HepG2 (cell line): ENCODE measurements around the gene DPM2. TPM values are rescaled to one million over a fixed set of nuclear protein-coding genes. Genes with fewer than 3 reads are reported as not detected.

Source experiments
- BRD4 ChIP-seq: sonication (generic); formaldehyde crosslinking; IDR thresholded peaks from 2 replicates; pipeline ENCODE4 v1.4.0; 2020; ENCODE audit warnings: missing genetic modification reagents
- GATAD2A ChIP-seq: IDR thresholded peaks from 2 replicates; pipeline ENCODE4 v1.6.1; 2016
- MBNL3 ChIP-seq: fragments of 250-450 bp; sonication (Bioruptor Pico); conservative IDR thresholded peaks from 2 replicates; pipeline ENCODE4 v1.8.0; 2022; ENCODE audit warnings: mild to moderate bottlenecking, inconsistent platforms
- NFYC ChIP-seq: IDR thresholded peaks from 2 replicates; pipeline ENCODE4 v1.6.1; 2016; ENCODE audit warnings: missing genetic modification reagents, missing compliant biosample characterization
- NRL ChIP-seq: sonication (generic); formaldehyde crosslinking; IDR thresholded peaks from 2 replicates; pipeline ENCODE4 v1.5.0; 2020; ENCODE audit warnings: missing genetic modification reagents, mild to moderate bottlenecking, moderate library complexity, borderline replicate concordance
- REPIN1 ChIP-seq: sonication (generic); formaldehyde crosslinking; IDR thresholded peaks from 2 replicates; pipeline ENCODE4 v1.8.0; 2022; ENCODE audit warnings: missing genetic modification reagents, low read depth, mild to moderate bottlenecking, borderline replicate concordance
- SIN3A ChIP-seq: IDR thresholded peaks from 2 replicates; pipeline ENCODE4 v1.6.1; 2011; ENCODE audit warnings: low read depth, mild to moderate bottlenecking, control low read depth, low read length, borderline replicate concordance
- SOX6 ChIP-seq, 2 experiments: fragments of 450-650 bp in 1 of 2; sonication (generic) in 1 of 2; formaldehyde crosslinking in 1 of 2; IDR thresholded peaks; 2 replicates each; pipeline versions ENCODE4 v1.4.0 to v1.6.1; 2017 to 2020; ENCODE audit warnings: antibody characterized with exemption in 1 of 2, mild to moderate bottlenecking in 1 of 2, missing genetic modification reagents in 1 of 2
- TBX2 ChIP-seq: sonication (generic); formaldehyde crosslinking; IDR thresholded peaks from 2 replicates; pipeline ENCODE4 v1.5.0; 2020; ENCODE audit warnings: missing genetic modification reagents, mild to moderate bottlenecking, borderline replicate concordance
- WIZ ChIP-seq: sonication (generic); formaldehyde crosslinking; IDR thresholded peaks from 2 replicates; pipeline ENCODE4 v1.5.1; 2020; ENCODE audit warnings: mild to moderate bottlenecking, missing genetic modification reagents
- ZNF230 ChIP-seq: sonication (generic); formaldehyde crosslinking; IDR thresholded peaks from 2 replicates; pipeline ENCODE4 v1.4.0; 2020; ENCODE audit warnings: mild to moderate bottlenecking, missing genetic modification reagents
- ZNF232 ChIP-seq: sonication (generic); formaldehyde crosslinking; IDR thresholded peaks from 2 replicates; pipeline ENCODE4 v1.4.0; 2020; ENCODE audit warnings: missing genetic modification reagents, borderline replicate concordance
- ZNF331 ChIP-seq: sonication (generic); formaldehyde crosslinking; IDR thresholded peaks from 2 replicates; pipeline ENCODE4 v1.4.0; 2020; ENCODE audit warnings: missing genetic modification reagents
- polyA plus RNA-seq, 8 experiments: library from polyadenylated mRNA; depleted of rRNA in 3 of 8; stranded (reverse) in 7 of 8; unstranded in 1 of 8; fragments of >200 nt; fragmentation: Illumina TruSeq in 4 of 8; extraction: Trizol in 4 of 8; gene quantifications; 2 replicates each; pipeline versions ENCODE4 v1.2.1 to v1.2.3, GENCODE V29; 2011 to 2016; ENCODE audit warnings: low read depth in 4 of 8, missing spikeins in 1 of 8, mixed read lengths in 1 of 8; ENCODE audit not compliant: insufficient read depth in 1 of 8
- total RNA-seq, 5 experiments: library from RNA; depleted of rRNA; stranded (reverse); fragments of >200 nt; fragmentation: Illumina TruSeq; extraction: Trizol; gene quantifications; 2 replicates each; pipeline ENCODE4 v1.2.3, GENCODE V29; 2016; ENCODE audit warnings: low read depth in 1 of 5
- TF ChIP-seq, protein P1 (sequence below): sonication (generic); formaldehyde crosslinking; IDR thresholded peaks from 2 replicates; pipeline ENCODE4 v1.5.1; 2020; ENCODE audit warnings: missing genetic modification reagents, mild to moderate bottlenecking, borderline replicate concordance
- TF ChIP-seq, protein P2 (sequence below): sonication (generic); formaldehyde crosslinking; IDR thresholded peaks from 2 replicates; pipeline ENCODE4 v1.4.0; 2020; ENCODE audit warnings: missing genetic modification reagents
- TF ChIP-seq, protein P3 (sequence below): sonication (generic); formaldehyde crosslinking; IDR thresholded peaks from 2 replicates; pipeline ENCODE4 v1.5.1; 2020; ENCODE audit warnings: missing genetic modification reagents, mild to moderate bottlenecking, borderline replicate concordance
- TF ChIP-seq, protein P4 (sequence below): sonication (generic); formaldehyde crosslinking; IDR thresholded peaks from 2 replicates; pipeline ENCODE4 v1.8.0; 2022; ENCODE audit warnings: missing genetic modification reagents, mild to moderate bottlenecking, borderline replicate concordance
- TF ChIP-seq, protein P5 (sequence below): IDR thresholded peaks from 2 replicates; pipeline ENCODE4 v1.6.1; 2018; ENCODE audit warnings: missing genetic modification reagents
- TF ChIP-seq, protein P6 (sequence below): sonication (generic); formaldehyde crosslinking; conservative IDR thresholded peaks from 2 replicates; pipeline ENCODE4 v1.4.0; 2020; ENCODE audit warnings: missing genetic modification reagents

The DPM2 gene
- total and polyA plus RNA-seq, 2 of the 13 experiments (the other 11 are each of a cell fraction or from before 2014, with no cell fraction given): 24.8 to 35.3 TPM

DNA sequence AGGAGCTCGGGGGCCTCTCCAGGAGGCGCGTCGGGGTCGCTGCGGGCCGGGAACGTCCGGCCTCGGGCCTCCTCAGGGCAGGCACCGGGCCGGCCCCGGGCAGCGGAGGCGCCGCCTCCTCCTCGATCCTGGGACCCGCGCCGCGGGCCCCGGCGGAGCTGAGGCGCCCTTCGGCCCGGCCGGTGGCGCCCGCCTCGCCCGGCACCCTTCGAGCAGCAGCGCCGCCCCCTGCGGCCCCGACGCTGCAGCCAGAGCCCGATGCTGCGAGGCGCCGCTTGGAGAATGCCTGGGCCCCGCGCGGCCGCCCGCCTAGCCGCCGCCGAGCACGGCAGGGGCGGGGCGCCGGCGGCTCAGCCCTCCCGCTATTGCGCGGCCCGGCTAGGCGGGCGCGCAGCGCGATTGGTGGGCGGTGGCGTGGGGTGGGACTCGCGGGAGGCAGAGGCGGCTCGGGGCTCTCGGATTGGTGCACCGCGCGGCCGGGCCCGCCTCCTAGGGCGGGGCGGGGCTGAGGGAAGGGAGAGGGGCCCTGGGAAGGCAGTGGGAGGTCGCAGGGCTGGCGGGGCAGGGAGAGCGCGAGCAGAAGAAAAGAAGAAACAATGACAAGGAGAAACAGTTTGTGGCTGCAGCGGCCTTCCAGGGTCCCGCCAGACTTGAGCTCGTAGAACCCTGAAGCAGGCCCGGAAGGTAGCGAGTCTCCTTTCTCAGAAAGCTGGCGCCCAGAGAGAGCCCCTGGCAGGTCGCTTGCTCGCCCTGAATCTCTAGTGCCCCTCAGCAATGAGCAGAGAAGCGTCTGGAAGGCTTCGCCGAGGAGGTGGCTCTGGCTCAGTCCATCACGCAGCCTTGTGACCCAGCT lies 43.3 kb upstream of the DPM2 start, which contains the start of gene EEIG1 (continued):
- TF ChIP-seq BRD4 (peak; percentile 60; the same call in 1 of the 2 replicates), ZNF331 (CRISPR knock-in tag) (no peak), ZNF232 (CRISPR knock-in tag) (0 out of 2 replicates have a peak, but pooled peaks have one; percentile 52), SOX6 (IDR thresholded peaks at IDR 0.05) (no peak), SOX6 (CRISPR knock-in tag; IDR thresholded peaks at IDR 0.05) (peak; percentile 35; the same call in 1 of the 2 replicates), MBNL3 (CRISPR knock-in tag) (no peak), TBX2 (0 out of 2 replicates have a peak, but pooled peaks have one; percentile 53), WIZ (no peak), NRL (no peak; the same call in 1 of the 2 replicates), SIN3A (peak; percentile 83; the same call in 1 of the 2 replicates), NFYC (peak; percentile 84), GATAD2A (CRISPR knock-in tag) (0 out of 2 replicates have a peak, but pooled peaks have one; percentile 11), ZNF230 (CRISPR knock-in tag) (no peak), REPIN1 (0 out of 2 replicates have a peak, but pooled peaks have one; percentile 14)
- TF ChIP-seq, protein P1, sequence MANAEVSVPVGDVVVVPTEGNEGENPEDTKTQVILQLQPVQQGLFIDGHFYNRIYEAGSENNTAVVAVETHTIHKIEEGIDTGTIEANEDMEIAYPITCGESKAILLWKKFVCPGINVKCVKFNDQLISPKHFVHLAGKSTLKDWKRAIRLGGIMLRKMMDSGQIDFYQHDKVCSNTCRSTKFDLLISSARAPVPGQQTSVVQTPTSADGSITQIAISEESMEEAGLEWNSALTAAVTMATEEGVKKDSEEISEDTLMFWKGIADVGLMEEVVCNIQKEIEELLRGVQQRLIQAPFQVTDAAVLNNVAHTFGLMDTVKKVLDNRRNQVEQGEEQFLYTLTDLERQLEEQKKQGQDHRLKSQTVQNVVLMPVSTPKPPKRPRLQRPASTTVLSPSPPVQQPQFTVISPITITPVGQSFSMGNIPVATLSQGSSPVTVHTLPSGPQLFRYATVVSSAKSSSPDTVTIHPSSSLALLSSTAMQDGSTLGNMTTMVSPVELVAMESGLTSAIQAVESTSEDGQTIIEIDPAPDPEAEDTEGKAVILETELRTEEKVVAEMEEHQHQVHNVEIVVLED (CRISPR knock-in tag): peak; percentile 59; the same call in 1 of the 2 replicates
- TF ChIP-seq, protein P2, sequence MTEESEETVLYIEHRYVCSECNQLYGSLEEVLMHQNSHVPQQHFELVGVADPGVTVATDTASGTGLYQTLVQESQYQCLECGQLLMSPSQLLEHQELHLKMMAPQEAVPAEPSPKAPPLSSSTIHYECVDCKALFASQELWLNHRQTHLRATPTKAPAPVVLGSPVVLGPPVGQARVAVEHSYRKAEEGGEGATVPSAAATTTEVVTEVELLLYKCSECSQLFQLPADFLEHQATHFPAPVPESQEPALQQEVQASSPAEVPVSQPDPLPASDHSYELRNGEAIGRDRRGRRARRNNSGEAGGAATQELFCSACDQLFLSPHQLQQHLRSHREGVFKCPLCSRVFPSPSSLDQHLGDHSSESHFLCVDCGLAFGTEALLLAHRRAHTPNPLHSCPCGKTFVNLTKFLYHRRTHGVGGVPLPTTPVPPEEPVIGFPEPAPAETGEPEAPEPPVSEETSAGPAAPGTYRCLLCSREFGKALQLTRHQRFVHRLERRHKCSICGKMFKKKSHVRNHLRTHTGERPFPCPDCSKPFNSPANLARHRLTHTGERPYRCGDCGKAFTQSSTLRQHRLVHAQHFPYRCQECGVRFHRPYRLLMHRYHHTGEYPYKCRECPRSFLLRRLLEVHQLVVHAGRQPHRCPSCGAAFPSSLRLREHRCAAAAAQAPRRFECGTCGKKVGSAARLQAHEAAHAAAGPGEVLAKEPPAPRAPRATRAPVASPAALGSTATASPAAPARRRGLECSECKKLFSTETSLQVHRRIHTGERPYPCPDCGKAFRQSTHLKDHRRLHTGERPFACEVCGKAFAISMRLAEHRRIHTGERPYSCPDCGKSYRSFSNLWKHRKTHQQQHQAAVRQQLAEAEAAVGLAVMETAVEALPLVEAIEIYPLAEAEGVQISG: no peak
- TF ChIP-seq, protein P3, sequence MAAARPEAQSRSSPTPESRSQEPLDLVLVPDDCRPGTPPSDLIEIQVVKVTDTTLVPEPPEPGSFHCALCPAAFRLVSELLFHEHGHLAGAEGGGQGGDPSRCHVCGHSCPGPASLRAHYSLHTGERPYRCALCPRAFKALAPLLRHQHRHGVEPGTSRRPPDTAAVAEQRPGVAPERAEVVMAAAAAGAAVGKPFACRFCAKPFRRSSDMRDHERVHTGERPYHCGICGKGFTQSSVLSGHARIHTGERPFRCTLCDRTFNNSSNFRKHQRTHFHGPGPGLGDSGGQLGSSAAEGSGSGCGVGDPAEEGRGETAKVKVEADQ: no peak
- TF ChIP-seq, protein P4, sequence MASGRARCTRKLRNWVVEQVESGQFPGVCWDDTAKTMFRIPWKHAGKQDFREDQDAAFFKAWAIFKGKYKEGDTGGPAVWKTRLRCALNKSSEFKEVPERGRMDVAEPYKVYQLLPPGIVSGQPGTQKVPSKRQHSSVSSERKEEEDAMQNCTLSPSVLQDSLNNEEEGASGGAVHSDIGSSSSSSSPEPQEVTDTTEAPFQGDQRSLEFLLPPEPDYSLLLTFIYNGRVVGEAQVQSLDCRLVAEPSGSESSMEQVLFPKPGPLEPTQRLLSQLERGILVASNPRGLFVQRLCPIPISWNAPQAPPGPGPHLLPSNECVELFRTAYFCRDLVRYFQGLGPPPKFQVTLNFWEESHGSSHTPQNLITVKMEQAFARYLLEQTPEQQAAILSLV (CRISPR knock-in tag): no peak
- TF ChIP-seq, protein P5, sequence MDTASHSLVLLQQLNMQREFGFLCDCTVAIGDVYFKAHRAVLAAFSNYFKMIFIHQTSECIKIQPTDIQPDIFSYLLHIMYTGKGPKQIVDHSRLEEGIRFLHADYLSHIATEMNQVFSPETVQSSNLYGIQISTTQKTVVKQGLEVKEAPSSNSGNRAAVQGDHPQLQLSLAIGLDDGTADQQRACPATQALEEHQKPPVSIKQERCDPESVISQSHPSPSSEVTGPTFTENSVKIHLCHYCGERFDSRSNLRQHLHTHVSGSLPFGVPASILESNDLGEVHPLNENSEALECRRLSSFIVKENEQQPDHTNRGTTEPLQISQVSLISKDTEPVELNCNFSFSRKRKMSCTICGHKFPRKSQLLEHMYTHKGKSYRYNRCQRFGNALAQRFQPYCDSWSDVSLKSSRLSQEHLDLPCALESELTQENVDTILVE: no peak
- TF ChIP-seq, protein P6, sequence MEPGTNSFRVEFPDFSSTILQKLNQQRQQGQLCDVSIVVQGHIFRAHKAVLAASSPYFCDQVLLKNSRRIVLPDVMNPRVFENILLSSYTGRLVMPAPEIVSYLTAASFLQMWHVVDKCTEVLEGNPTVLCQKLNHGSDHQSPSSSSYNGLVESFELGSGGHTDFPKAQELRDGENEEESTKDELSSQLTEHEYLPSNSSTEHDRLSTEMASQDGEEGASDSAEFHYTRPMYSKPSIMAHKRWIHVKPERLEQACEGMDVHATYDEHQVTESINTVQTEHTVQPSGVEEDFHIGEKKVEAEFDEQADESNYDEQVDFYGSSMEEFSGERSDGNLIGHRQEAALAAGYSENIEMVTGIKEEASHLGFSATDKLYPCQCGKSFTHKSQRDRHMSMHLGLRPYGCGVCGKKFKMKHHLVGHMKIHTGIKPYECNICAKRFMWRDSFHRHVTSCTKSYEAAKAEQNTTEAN: 0 out of 2 replicates have a peak, but pooled peaks have one; percentile 59
